Adrenal gland (tissue), 12 donors: ENCODE data around the gene DOK7. TPM values are rescaled to one million over a fixed set of nuclear protein-coding genes. Genes with fewer than 3 reads are reported as not detected.

Experiments used
- DNase-seq, 7 donors: peaks; one replicate each; pipeline ENCODE4 v3.0.0-alpha.2; 2019 to 2020
- H3K27ac ChIP-seq, 5 donors: fragments of 200-600 bp; sonication (generic) in 4 of 5; 1 replicate in 3 of 5; 2 replicates in 2 of 5; pipeline versions ENCODE4 v1.5.1 to v1.8.0; 2016 to 2020; ENCODE audit warnings: mild to moderate bottlenecking in 1 of 5
- H3K27me3 ChIP-seq: fragments of 200-600 bp; 2 replicates; pipeline ENCODE4 v1.8.0; 2021
- H3K36me3 ChIP-seq, 2 donors: fragments of 200-600 bp; replicated peaks in 1 of 2; 1 replicate in 1 of 2; 2 replicates in 1 of 2; pipeline versions ENCODE4 v1.5.1 to v1.8.0; 2018 to 2022
- H3K4me1 ChIP-seq, 2 donors: fragments of 200-600 bp; replicated peaks in 1 of 2; 1 replicate in 1 of 2; 2 replicates in 1 of 2; pipeline versions ENCODE4 v1.5.1 to v1.8.0; 2018 to 2021
- H3K4me3 ChIP-seq, 4 donors: fragments of 200-600 bp; sonication (generic) in 3 of 4; one replicate each; pipeline ENCODE4 v1.5.1; 2016 to 2018
- H3K9me3 ChIP-seq, 3 donors: fragments of 200-600 bp; sonication (generic) in 1 of 3; replicated peaks in 1 of 3; 1 replicate in 2 of 3; 2 replicates in 1 of 3; pipeline versions ENCODE4 v1.5.1 to v1.8.0; 2016 to 2021
- CTCF ChIP-seq, 6 experiments: fragments of 450-650 bp in 4 of 6; fragments of 200-600 bp in 2 of 6; sonication (generic) in 1 of 6; IDR thresholded peaks; 1 replicate in 5 of 6; 2 replicates in 1 of 6; pipeline versions ENCODE4 v1.5.1 to v1.8.0; 2016 to 2021; ENCODE audit warnings: antibody characterized with exemption in 6 of 6, mild to moderate bottlenecking in 2 of 6, moderate library complexity in 1 of 6
- POLR2A ChIP-seq, 2 donors: fragments of 450-650 bp; IDR thresholded peaks; one replicate each; pipeline ENCODE4 v1.6.1; 2017; ENCODE audit warnings: antibody characterized with exemption in 2 of 2, mild to moderate bottlenecking in 2 of 2, moderate library complexity in 1 of 2
- WGBS, 4 donors: extraction: QIAGEN DNeasy Blood & Tissue Kit in 2 of 4; methylation state at CpG; one replicate each; pipeline versions ENCODE4 v1.1.5 to v1.1.7; 2013 to 2017; 5-methylcytosine and 5-hydroxymethylcytosine counted together
- intact Hi-C, 2 donors: fragments of 100-400 bp; cut with DNase I; formaldehyde crosslinking; loops; one replicate each; pipeline versions ENCODE4 v1.14.1 to v1.15.0; 2022 to 2023
- polyA plus RNA-seq, 3 donors: library from polyadenylated mRNA; stranded (reverse); fragments of 200-250 nt in 2 of 3; fragments of 350-450 nt in 1 of 3; fragmentation: Illumina TruSeq in 1 of 3; extraction: RNeasy Lipid Tissue Mini Kit (QIAGEN cat#74804) in 1 of 3; gene quantifications; one replicate each; pipeline ENCODE4 v1.2.3, GENCODE V29; 2013 to 2014
- total RNA-seq, 9 donors: library from RNA; depleted of rRNA in 4 of 9; stranded (reverse); fragments of >200 nt in 4 of 9; fragments of 120-200 nt in 1 of 9; fragmentation: NEBNext Ultra II Directional in 1 of 9; extraction: Animal tissue kit (Norgen Biotek cat#: 25700) in 1 of 9; gene quantifications; one replicate each; pipeline versions ENCODE4 v1.1.0 to v1.2.4, GENCODE V29; 2013 to 2023
- donor health status: healthy with polysubstance abuse.
- donor health status: Bipolar disorder and iron deficiency.
- donor health status: DM: yes; HTN: yes; CAD: no.
- donor health status: DM: no; HTN: no; CAD: no.
- donor health status: DM: no; HTN: no; CAD: no.
- donor health status: DM: yes; HTN: yes; CAD: no.

The DOK7 gene
- total and polyA plus RNA-seq, 12 donors: 0.18 to 4.2 (median 1.1) TPM; not detected in 1

GRCh38 chr4:3432381-3432790 lies 30.7 kb upstream of the DOK7 start:
- H3K36me3 ChIP-seq: peaks cover 0 to 12% of the 10 kb centered on the region in 2 donors
- H3K4me1 ChIP-seq: peaks cover 0 to 10% of the 10 kb centered on the region in 2 donors
- intact Hi-C loops: no loop called here
- H3K9me3 ChIP-seq: no peaks in the 10 kb centered on the region
- TF ChIP-seq CTCF (IDR thresholded peaks at IDR 0.05) (no peak), POLR2A (IDR thresholded peaks at IDR 0.05) (no peak)
- H3K27ac ChIP-seq: no peak overlapping the region
- H3K27me3 ChIP-seq: no peaks in the 10 kb centered on the region
- H3K4me3 ChIP-seq: no peak overlapping the region
- no peak for DNase-seq
- WGBS, 4 donors: 92 to 100% (median 95%) methylated on average over 4 to 16 of the region's 16 CpGs

GRCh38 chr4:3433138-3433869 lies 29.8 kb upstream of the DOK7 start:
- TF ChIP-seq CTCF (IDR thresholded peaks at IDR 0.05): no peak
- no peak for TF ChIP-seq POLR2A (IDR thresholded peaks at IDR 0.05)
- Histone ChIP-seq H3K36me3 (peaks cover 0 to 12% of the 10 kb centered on the region in 2 donors), H3K9me3 (no peaks in the 10 kb centered on the region), H3K27ac (no peak overlapping the region), H3K4me1 (peaks cover 0 to 10% of the 10 kb centered on the region in 2 donors), H3K4me3 (no peak overlapping the region), H3K27me3 (no peaks in the 10 kb centered on the region)
- 94 to 96% (median 95%) methylated on average over 3 to 32 of the region's 32 CpGs for WGBS, 4 donors
- DNase-seq: no peak
- intact Hi-C loops: no loop called here

DNA sequence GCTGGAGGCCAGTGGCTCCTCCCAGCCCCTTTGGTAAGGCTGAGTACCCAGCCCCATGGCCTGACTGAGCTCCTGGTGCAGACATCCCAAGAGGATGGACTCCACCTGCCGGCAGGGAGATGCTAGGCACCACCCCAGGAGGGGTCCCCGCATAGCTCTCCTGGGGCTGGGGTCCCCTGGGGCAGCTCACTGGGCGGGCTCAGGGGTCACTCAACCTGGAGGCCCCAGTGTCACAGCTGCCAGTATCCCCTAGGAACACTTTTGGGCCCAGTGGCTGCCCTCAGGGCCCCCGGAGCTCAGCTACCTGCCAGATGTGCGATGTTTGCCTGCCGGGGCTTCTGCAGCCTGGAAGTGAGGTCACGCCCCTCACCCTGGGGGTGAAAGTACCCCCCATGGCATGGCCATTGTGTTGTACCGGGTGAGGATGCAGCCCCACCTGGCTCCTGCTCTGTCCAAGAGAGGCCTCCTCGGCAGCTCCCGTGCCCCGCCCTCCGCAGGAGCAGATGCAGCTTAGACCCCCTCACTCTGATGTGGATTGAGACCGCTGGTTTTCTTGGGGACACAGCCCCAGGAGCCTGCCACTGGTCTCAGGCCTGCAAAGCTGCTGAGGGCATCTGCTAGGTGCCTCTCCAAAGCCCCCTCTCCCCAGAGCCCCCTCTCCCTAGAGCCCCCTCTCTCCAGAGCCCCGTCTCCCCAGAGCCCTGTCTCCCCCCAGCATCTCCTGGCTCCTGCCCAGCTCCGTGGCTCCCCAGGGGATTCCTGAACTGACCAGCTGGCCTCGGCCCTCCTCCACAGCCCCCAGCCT lies 28.0 kb upstream of the DOK7 start:
- TF ChIP-seq CTCF (IDR thresholded peaks at IDR 0.05) (no peak), POLR2A (IDR thresholded peaks at IDR 0.05) (no peak)
- WGBS, 4 donors: 80 to 86% (median 83%) methylated on average over 6 to 16 of the region's 16 CpGs
- H3K4me1 ChIP-seq: peaks cover 0 to 10% of the 10 kb centered on the region in 2 donors
- no peak for DNase-seq
- peaks cover 0 to 12% of the 10 kb centered on the region in 2 donors for H3K36me3 ChIP-seq
- intact Hi-C loops: no loop called here
- no peaks in the 10 kb centered on the region for H3K9me3 ChIP-seq
- no peak overlapping the region for H3K27ac ChIP-seq
- H3K27me3 ChIP-seq: no peaks in the 10 kb centered on the region
- no peak overlapping the region for H3K4me3 ChIP-seq

GRCh38 chr4:3435686-3435956 lies 27.5 kb upstream of the DOK7 start:
- Histone ChIP-seq H3K4me1 (peaks cover 0 to 10% of the 10 kb centered on the region in 2 donors), H3K4me3 (no peak overlapping the region), H3K9me3 (no peaks in the 10 kb centered on the region), H3K27ac (no peak overlapping the region), H3K36me3 (peaks cover 0 to 12% of the 10 kb centered on the region in 2 donors), H3K27me3 (no peaks in the 10 kb centered on the region)
- whole genome bisulfite sequencing, 4 donors: 74 to 94% (median 87%) methylated on average over 2 to 4 of the region's 4 CpGs
- no peak for DNase-seq
- intact Hi-C loops: no loop called here
- TF ChIP-seq POLR2A (IDR thresholded peaks at IDR 0.05) (no peak), CTCF (IDR thresholded peaks at IDR 0.05) (no peak)
